ENCODE measurements around the gene REELD1. TPM values are rescaled to one million over a fixed set of nuclear protein-coding genes. Genes with fewer than 3 reads are reported as not detected.

Gene REELD1
- total RNA-seq, 2 experiments from 2014 or later = 0.09 to 0.16 TPM

- ChIA-PET CTCF (interaction anchor here (1.2 kb wide), 1 partner anchor 234 kb away, joined by 3 read pairs; no protein-coding TSS in a partner anchor), POLR2A (no interaction called here)
- no peaks in the 10 kb centered on the region for H3K27me3 Mint-ChIP-seq
- H3K9me3 Mint-ChIP-seq (ENCODE audit: low read depth) = no peaks in the 10 kb centered on the region
- peaks cover 44% of the 10 kb centered on the region for H3K36me3 Mint-ChIP-seq (ENCODE audit: low read depth)
- DNase-seq (no peak), ATAC-seq (no peak)
- no peak overlapping the region for H3K27ac Mint-ChIP-seq
- no peak overlapping the region for H3K4me3 Mint-ChIP-seq
- intact Hi-C loops (cut with DNase I, micrococcal nuclease) = no loop called here
- peaks cover 8% of the 10 kb centered on the region for H3K4me1 Mint-ChIP-seq
These were observed 27.7 kb upstream of the REELD1 start for GRCh38 chr4:146186596-146186995.

DNA sequence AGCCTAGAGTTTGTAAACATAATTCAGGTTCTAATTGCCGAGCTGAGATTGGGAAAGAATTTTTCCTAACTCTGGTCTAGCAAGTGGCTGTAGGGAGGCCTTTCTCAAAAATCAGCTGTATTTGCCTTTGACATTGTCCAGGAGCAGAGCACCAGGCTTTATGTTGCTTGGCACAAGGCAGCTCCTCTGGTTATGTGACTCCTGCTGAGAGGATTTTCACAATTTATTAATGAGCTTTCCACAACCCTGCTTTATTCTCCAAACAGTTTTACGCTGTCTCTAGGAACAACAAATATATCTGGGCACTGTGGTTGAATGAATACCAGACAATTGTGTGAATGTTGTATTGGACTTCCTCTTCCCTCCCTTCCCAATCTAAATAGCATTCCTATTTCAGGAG lies 23.9 kb upstream of the REELD1 start:
- Mint-ChIP-seq H3K9me3 (ENCODE audit: low read depth) (no peaks in the 10 kb centered on the region), H3K4me1 (peaks cover under 1% of the 10 kb centered on the region), H3K27ac (no peak overlapping the region), H3K36me3 (ENCODE audit: low read depth) (peaks cover 38% of the 10 kb centered on the region), H3K27me3 (no peaks in the 10 kb centered on the region), H3K4me3 (no peak overlapping the region)
- DNase-seq (no peak), ATAC-seq (no peak)
- ChIA-PET POLR2A (no interaction called here), CTCF (no interaction called here)
- intact Hi-C loops (cut with DNase I, micrococcal nuclease) = no loop called here

GRCh38 chr4:146191766-146192458 lies 22.4 kb upstream of the REELD1 start:
- Mint-ChIP-seq H3K4me1 (peaks cover 4% of the 10 kb centered on the region), H3K9me3 (ENCODE audit: low read depth) (no peaks in the 10 kb centered on the region), H3K27ac (no peak overlapping the region), H3K36me3 (ENCODE audit: low read depth) (peaks cover 35% of the 10 kb centered on the region), H3K4me3 (no peak overlapping the region), H3K27me3 (no peaks in the 10 kb centered on the region)
- no peak for DNase-seq
- ATAC-seq = no peak
- POLR2A ChIA-PET = interaction anchor here (0.5 kb wide), 1 partner anchor 613 kb away, joined by 4 read pairs; no protein-coding TSS in a partner anchor
- CTCF ChIA-PET = interaction anchor here (0.6 to 0.8 kb wide), 3 partner anchors 20 to 269 kb away, joined by 3 read pairs; no protein-coding TSS in a partner anchor
- intact Hi-C loops (cut with DNase I, micrococcal nuclease) = no loop called here

- peak; percentile 53 for ATAC-seq
These were observed 20.7 kb upstream of the REELD1 start for GRCh38 chr4:146193628-146194027.

GRCh38 chr4:146194212-146194611 lies 20.1 kb upstream of the REELD1 start:
- ChIA-PET POLR2A (no interaction called here), CTCF (no interaction called here)
- Mint-ChIP-seq H3K4me3 (no peak overlapping the region), H3K36me3 (ENCODE audit: low read depth) (peaks cover 23% of the 10 kb centered on the region), H3K9me3 (ENCODE audit: low read depth) (no peaks in the 10 kb centered on the region), H3K27ac (no peak overlapping the region), H3K27me3 (no peaks in the 10 kb centered on the region), H3K4me1 (peaks cover 4% of the 10 kb centered on the region)
- intact Hi-C loops (cut with DNase I, micrococcal nuclease) = no loop called here
- ATAC-seq (no peak), DNase-seq (no peak)

More at GRCh38 chr4:146193628-146194027, 20.7 kb upstream of the REELD1 start:
- Mint-ChIP-seq H3K27me3 (no peaks in the 10 kb centered on the region), H3K4me3 (no peak overlapping the region), H3K4me1 (peaks cover 4% of the 10 kb centered on the region), H3K9me3 (ENCODE audit: low read depth) (no peaks in the 10 kb centered on the region), H3K36me3 (ENCODE audit: low read depth) (peaks cover 26% of the 10 kb centered on the region), H3K27ac (no peak overlapping the region)
- ChIA-PET CTCF (no interaction called here), POLR2A (no interaction called here)
- intact Hi-C loops (cut with DNase I, micrococcal nuclease) = no loop called here
- DNase-seq = no peak

GRCh38 chr4:146202665-146203064 lies 11.7 kb upstream of the REELD1 start:
- CTCF ChIA-PET = interaction anchor here (0.7 kb wide), 1 partner anchor 9 kb away, joined by 3 read pairs; no protein-coding TSS in a partner anchor
- intact Hi-C loops (cut with DNase I, micrococcal nuclease) = no loop called here

GRCh38 chr4:146207410-146207809 lies 6.9 kb upstream of the REELD1 start:
- CTCF ChIA-PET = no interaction called here
- Mint-ChIP-seq H3K4me3 (no peak overlapping the region), H3K27me3 (no peaks in the 10 kb centered on the region), H3K9me3 (ENCODE audit: low read depth) (no peaks in the 10 kb centered on the region), H3K36me3 (ENCODE audit: low read depth) (peaks cover 17% of the 10 kb centered on the region), H3K27ac (no peak overlapping the region), H3K4me1 (no peaks in the 10 kb centered on the region)
- DNase-seq = no peak
- no peak for ATAC-seq
- POLR2A ChIA-PET = no interaction called here
- intact Hi-C loops (cut with DNase I, micrococcal nuclease) = no loop called here

More at GRCh38 chr4:146202665-146203064, 11.7 kb upstream of the REELD1 start:
- Mint-ChIP-seq H3K9me3 (ENCODE audit: low read depth) (no peaks in the 10 kb centered on the region), H3K4me1 (no peaks in the 10 kb centered on the region), H3K36me3 (ENCODE audit: low read depth) (peaks cover 21% of the 10 kb centered on the region), H3K4me3 (no peak overlapping the region), H3K27me3 (no peaks in the 10 kb centered on the region), H3K27ac (no peak overlapping the region)
- DNase-seq = no peak
- POLR2A ChIA-PET = no interaction called here
- ATAC-seq = no peak

DNA sequence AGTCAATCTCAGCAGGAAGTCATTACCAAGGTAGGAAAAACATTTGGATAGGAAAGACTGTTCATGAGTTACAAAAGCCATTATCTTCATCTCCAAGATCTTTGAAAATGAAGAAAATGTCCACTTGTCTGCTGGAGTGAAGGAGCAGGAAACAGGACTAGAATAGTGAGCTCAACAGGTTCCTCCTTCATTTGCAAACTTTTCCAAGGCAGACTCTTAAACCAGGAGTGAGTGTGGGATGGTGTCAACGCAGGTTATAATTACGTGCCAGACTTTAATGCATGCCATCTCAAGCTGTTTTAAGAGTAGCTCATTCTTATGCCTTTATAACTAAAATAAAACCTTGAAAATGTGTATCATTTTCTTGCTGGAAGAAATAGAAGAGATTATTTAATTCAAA lies 3.4 kb upstream of the REELD1 start:
- ChIA-PET POLR2A (no interaction called here), CTCF (no interaction called here)
- H3K4me1 Mint-ChIP-seq = no peaks in the 10 kb centered on the region
- intact Hi-C loops (cut with DNase I, micrococcal nuclease) = no loop called here
- DNase-seq = no peak
- H3K9me3 Mint-ChIP-seq (ENCODE audit: low read depth) = no peaks in the 10 kb centered on the region
- ATAC-seq = no peak
- H3K27me3 Mint-ChIP-seq = no peaks in the 10 kb centered on the region
- no peak overlapping the region for H3K27ac Mint-ChIP-seq
- H3K36me3 Mint-ChIP-seq (ENCODE audit: low read depth) = no peaks in the 10 kb centered on the region
- H3K4me3 Mint-ChIP-seq = no peak overlapping the region

DNA sequence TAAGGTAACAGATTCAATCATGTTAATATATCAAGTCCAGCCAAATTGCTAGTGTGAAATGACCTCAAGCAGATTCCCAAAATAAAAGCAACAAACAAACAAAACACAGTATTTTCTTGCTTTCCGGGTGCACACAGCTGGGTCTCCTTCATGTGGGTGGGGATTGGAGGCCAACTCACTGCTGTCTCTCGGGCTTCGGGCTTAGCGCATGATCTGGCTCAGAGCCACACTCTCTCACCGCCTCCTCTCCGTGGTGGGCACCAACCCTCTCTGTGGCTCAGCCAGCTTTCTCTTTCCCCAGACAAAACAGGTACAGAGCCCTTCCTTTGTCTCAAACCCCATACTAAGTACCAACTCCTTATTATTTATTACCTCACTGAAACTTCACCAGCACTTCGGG lies 2.9 kb upstream of the REELD1 start:
- no peaks in the 10 kb centered on the region for H3K27me3 Mint-ChIP-seq
- POLR2A ChIA-PET = no interaction called here
- DNase-seq = no peak
- H3K4me3 Mint-ChIP-seq = no peak overlapping the region
- intact Hi-C loops (cut with DNase I, micrococcal nuclease) = no loop called here
- no peaks in the 10 kb centered on the region for H3K9me3 Mint-ChIP-seq (ENCODE audit: low read depth)
- CTCF ChIA-PET = interaction anchor here (0.5 to 0.8 kb wide), 2 partner anchors 9 to 48 kb away, joined by 3 read pairs; no protein-coding TSS in a partner anchor
- H3K36me3 Mint-ChIP-seq (ENCODE audit: low read depth) = no peaks in the 10 kb centered on the region
- H3K27ac Mint-ChIP-seq = no peak overlapping the region
- no peaks in the 10 kb centered on the region for H3K4me1 Mint-ChIP-seq
- no peak for ATAC-seq

DNA sequence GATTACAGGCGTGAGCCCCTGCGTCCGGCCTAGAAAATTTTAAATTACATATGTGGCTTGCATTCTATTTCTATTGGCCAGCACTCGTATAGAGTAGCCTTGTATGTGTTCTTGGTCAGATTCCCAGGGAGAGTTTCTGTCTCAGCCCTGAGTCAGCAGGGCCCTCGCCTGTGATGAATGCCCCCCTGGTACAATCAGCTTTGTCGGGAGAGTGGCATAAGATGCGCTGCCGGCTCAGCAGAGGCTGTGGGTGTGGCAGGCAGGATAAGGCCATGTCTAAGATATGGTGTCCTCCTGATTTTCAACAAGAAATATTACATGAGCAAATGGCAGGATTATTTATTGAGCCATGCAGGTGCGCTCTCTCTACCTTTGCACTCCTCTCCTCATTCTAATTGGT lies 1.6 kb upstream of the REELD1 start:
- ATAC-seq (no peak), DNase-seq (no peak)
- Mint-ChIP-seq H3K36me3 (ENCODE audit: low read depth) (no peaks in the 10 kb centered on the region), H3K27me3 (no peaks in the 10 kb centered on the region), H3K27ac (no peak overlapping the region), H3K9me3 (ENCODE audit: low read depth) (no peaks in the 10 kb centered on the region), H3K4me3 (no peak overlapping the region), H3K4me1 (no peaks in the 10 kb centered on the region)
- intact Hi-C loops (cut with DNase I, micrococcal nuclease) = no loop called here
- ChIA-PET CTCF (no interaction called here), POLR2A (no interaction called here)

DNA sequence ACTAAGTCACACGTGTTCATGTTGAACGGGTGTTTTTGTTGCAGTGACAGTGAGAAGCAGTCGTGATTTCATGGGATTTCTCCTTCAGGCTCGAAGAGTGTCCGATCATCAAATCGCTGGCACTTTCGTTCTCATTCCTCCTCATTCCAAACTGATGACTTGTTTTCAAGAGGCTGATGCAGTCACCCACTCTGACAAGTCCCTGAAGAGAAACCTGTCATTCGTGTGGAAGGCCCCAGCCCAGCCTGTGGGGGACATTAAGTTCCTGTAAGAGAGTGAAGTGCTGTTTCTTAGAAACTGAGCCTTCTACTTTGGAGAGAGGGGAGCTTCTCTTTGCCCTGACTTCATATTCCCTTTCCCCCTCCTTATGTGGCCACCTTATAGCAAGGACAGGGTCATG lies 8.0 kb downstream of the REELD1 start:
- Mint-ChIP-seq H3K36me3 (ENCODE audit: low read depth) (no peaks in the 10 kb centered on the region), H3K9me3 (ENCODE audit: low read depth) (no peaks in the 10 kb centered on the region), H3K27ac (no peak overlapping the region), H3K4me1 (no peaks in the 10 kb centered on the region), H3K27me3 (no peaks in the 10 kb centered on the region), H3K4me3 (no peak overlapping the region)
- ATAC-seq (no peak), DNase-seq (no peak)
- CTCF ChIA-PET = no interaction called here
- intact Hi-C loops (cut with DNase I, micrococcal nuclease) = no loop called here
- POLR2A ChIA-PET = no interaction called here

GRCh38 chr4:146224326-146224966 lies 10.1 kb downstream of the REELD1 start:
- POLR2A ChIA-PET = no interaction called here
- Mint-ChIP-seq H3K4me3 (no peak overlapping the region), H3K27ac (no peak overlapping the region)

More at GRCh38 chr4:146224326-146224966, 10.1 kb downstream of the REELD1 start:
- ATAC-seq = no peak
- H3K27me3 Mint-ChIP-seq = no peaks in the 10 kb centered on the region
- H3K4me1 Mint-ChIP-seq = no peaks in the 10 kb centered on the region
- H3K9me3 Mint-ChIP-seq (ENCODE audit: low read depth) = no peaks in the 10 kb centered on the region
- DNase-seq = no peak
- intact Hi-C loops (cut with DNase I, micrococcal nuclease) = no loop called here
- CTCF ChIA-PET = no interaction called here
- H3K36me3 Mint-ChIP-seq (ENCODE audit: low read depth) = no peaks in the 10 kb centered on the region
